IMR-90 (cell line): ENCODE data around the gene SRRM3. TPM values are rescaled to one million over a fixed set of nuclear protein-coding genes. Genes with fewer than 3 reads are reported as not detected.
"Not testable (repeated sequence)": the region's sequence is repeated elsewhere in the genome, so short reads cannot be mapped to it uniquely, and the experiment has no call there.

Source experiments
- ATAC-seq: fragments of 200-7000 bp; cut with Tn5 transposase; 2 replicates; pipeline ENCODE4 v1.9.1; 2020; ENCODE audit warnings: low read depth, mild to moderate bottlenecking, moderate library complexity
- BruUV-seq: library from RNA; stranded (reverse); fragments of 400-500 nt; replicated peaks from 2 replicates; lab custom pipeline; 2021; lab: Mats Ljungman, UMichigan
- CTCF ChIA-PET: fragments of 300-600 bp; formaldehyde crosslinking; extraction: SDS; loops from one replicate; lab custom pipeline; 2021; ENCODE audit warnings: antibody characterized with exemption; lab: Yijun Ruan, JAX
- POLR2A ChIA-PET: fragments of 300-600 bp; sonication (Branson Sonifier 250); formaldehyde crosslinking; loops from one replicate; lab custom pipeline; 2022; ENCODE audit warnings: antibody characterized with exemption; ENCODE audit not compliant: unreplicated experiment; lab: Charles Lee
- DNase-seq: peaks from one replicate; pipeline ENCODE4 v3.0.0; 2013
- H2AFZ ChIP-seq: replicated peaks from 2 replicates; pipeline ENCODE3; 2013; ENCODE audit warnings: low read length, mild to moderate bottlenecking; ENCODE audit not compliant: poor library complexity
- H2AK5ac ChIP-seq: 2 replicates; pipeline ENCODE4 v1.6.1; 2013; ENCODE audit warnings: low read depth, low read length, inconsistent platforms
- H2AK9ac ChIP-seq: replicated peaks from 2 replicates; pipeline ENCODE3; 2013; ENCODE audit warnings: mild to moderate bottlenecking, low read depth, low read length, moderate library complexity; ENCODE audit not compliant: poor library complexity
- H2BK120ac ChIP-seq: 2 replicates; pipeline ENCODE4 v1.6.1; 2013; ENCODE audit warnings: low read depth, low read length, inconsistent platforms
- H2BK15ac ChIP-seq: 3 replicates; pipeline ENCODE4 v1.6.1; 2013; ENCODE audit warnings: low read depth, low read length, inconsistent platforms
- H2BK20ac ChIP-seq: 2 replicates; pipeline ENCODE4 v1.6.1; 2013; ENCODE audit warnings: low read depth, mild to moderate bottlenecking, inconsistent platforms, low read length, moderate library complexity
- H2BK5ac ChIP-seq: 2 replicates; pipeline ENCODE4 v1.6.1; 2013; ENCODE audit warnings: mild to moderate bottlenecking, low read depth, low read length, inconsistent platforms; ENCODE audit not compliant: poor library complexity, severe bottlenecking
- H3K14ac ChIP-seq: replicated peaks from 2 replicates; pipeline ENCODE4 v1.6.1; 2013; ENCODE audit warnings: low read depth, low read length, inconsistent platforms
- H3K18ac ChIP-seq: 2 replicates; pipeline ENCODE4 v1.6.1; 2013; ENCODE audit warnings: low read depth, low read length, control low read depth
- H3K23ac ChIP-seq: 2 replicates; pipeline ENCODE4 v1.6.1; 2013; ENCODE audit warnings: low read depth, low read length, inconsistent platforms
- H3K27ac ChIP-seq: 2 replicates; pipeline ENCODE4 v1.5.1; 2013; ENCODE audit warnings: mild to moderate bottlenecking, control low read depth, low read length; ENCODE audit not compliant: insufficient read depth
- H3K27me3 ChIP-seq: 2 replicates; pipeline ENCODE4 v1.6.1; 2013; ENCODE audit warnings: low read length; ENCODE audit not compliant: control insufficient read depth, insufficient read depth
- H3K36me3 ChIP-seq: 2 replicates; pipeline ENCODE4 v1.6.1; 2013; ENCODE audit warnings: low read length, mixed read lengths; ENCODE audit not compliant: control insufficient read depth, insufficient read depth
- H3K4ac ChIP-seq: 2 replicates; pipeline ENCODE4 v1.6.1; 2013; ENCODE audit warnings: low read depth, low read length, inconsistent platforms
- H3K4me1 ChIP-seq: 2 replicates; pipeline ENCODE4 v1.6.1; 2013; ENCODE audit warnings: low read length, mixed read lengths; ENCODE audit not compliant: control insufficient read depth, insufficient read depth
- H3K4me2 ChIP-seq: 2 replicates; pipeline ENCODE4 v1.6.1; 2013; ENCODE audit warnings: low read depth, mild to moderate bottlenecking, control low read depth, low read length, moderate library complexity
- H3K4me3 ChIP-seq: 2 replicates; pipeline ENCODE4 v1.5.1; 2013; ENCODE audit warnings: low read depth, mild to moderate bottlenecking, control low read depth, low read length, moderate library complexity; ENCODE audit not compliant: insufficient read depth
- H3K56ac ChIP-seq: 2 replicates; pipeline ENCODE4 v1.6.1; 2013; ENCODE audit warnings: low read length, inconsistent platforms; ENCODE audit not compliant: insufficient read depth; ENCODE audit errors: extremely low read depth
- H3K79me1 ChIP-seq, 2 experiments: 2 replicates each; pipeline ENCODE4 v1.6.1; 2013; ENCODE audit warnings: low read length in 2 of 2, inconsistent platforms in 1 of 2, low read depth in 1 of 2
- H3K9ac ChIP-seq: 2 replicates; pipeline ENCODE4 v1.6.1; 2013; ENCODE audit warnings: low read depth, low read length, control low read depth
- H3K9me1 ChIP-seq: 2 replicates; pipeline ENCODE4 v1.6.1; 2013; ENCODE audit warnings: low read length, inconsistent platforms; ENCODE audit not compliant: insufficient read depth
- H3K9me3 ChIP-seq: 2 replicates; pipeline ENCODE4 v1.6.1; 2013; ENCODE audit warnings: low read length; ENCODE audit not compliant: control insufficient read depth, insufficient read depth
- H4K20me1 ChIP-seq: 2 replicates; pipeline ENCODE4 v1.6.1; 2013; ENCODE audit warnings: low read length, inconsistent platforms; ENCODE audit not compliant: insufficient read depth
- H4K5ac ChIP-seq: 2 replicates; pipeline ENCODE4 v1.6.1; 2013; ENCODE audit warnings: mild to moderate bottlenecking, low read depth, low read length, control low read depth
- H4K8ac ChIP-seq, 2 experiments: 2 replicates each; pipeline ENCODE4 v1.6.1; 2013; ENCODE audit warnings: low read depth in 2 of 2, low read length in 2 of 2, control low read depth in 1 of 2, inconsistent platforms in 1 of 2
- H4K91ac ChIP-seq: 2 replicates; pipeline ENCODE4 v1.6.1; 2013; ENCODE audit warnings: low read depth, low read length, inconsistent platforms; ENCODE audit not compliant: insufficient read depth
- WGBS, 2 experiments: methylation state at CpG; one replicate each; pipeline versions ENCODE4 v1.1.5 to v1.1.7; 2013; ENCODE audit warnings: missing lambda C conversion rate in 2 of 2; ENCODE audit not compliant: insufficient read length in 1 of 2; ENCODE audit errors: extremely low coverage in 2 of 2; 5-methylcytosine and 5-hydroxymethylcytosine counted together
- dilution Hi-C: fragments of 300-500 bp; cut with HindIII; formaldehyde crosslinking; loops from one replicate; pipeline ENCODE4 v1.14.3; 2018; ENCODE audit warnings: low sequenced_read_pairs; ENCODE audit not compliant: unreplicated experiment
- in situ Hi-C: fragments of 300-500 bp; cut with MboI; formaldehyde crosslinking; loops from 3 replicates; pipeline ENCODE4 v1.14.3; 2019; ENCODE audit warnings: low sequenced_read_pairs, inconsistent platforms, mixed read lengths
- intact Hi-C: fragments of 100-400 bp; cut with micrococcal nuclease; formaldehyde crosslinking; loops from 2 replicates; pipeline ENCODE4 v1.10.0; 2022
- polyA plus RNA-seq, 3 experiments: library from polyadenylated mRNA; depleted of rRNA; stranded (reverse); fragments of >200 nt; gene quantifications; 2 replicates each; pipeline ENCODE4 v1.2.3, GENCODE V29; 2012; ENCODE audit warnings: low replicate concordance in 1 of 3
- total RNA-seq: library from RNA; depleted of rRNA; stranded (reverse); fragments of >200 nt; gene quantifications from 2 replicates; pipeline ENCODE4 v1.2.3, GENCODE V29; 2012

The SRRM3 gene
- total and polyA plus RNA-seq, 2 of the 4 experiments (the other 2 are of a cell fraction): 0.18 to 2.5 TPM

DNA sequence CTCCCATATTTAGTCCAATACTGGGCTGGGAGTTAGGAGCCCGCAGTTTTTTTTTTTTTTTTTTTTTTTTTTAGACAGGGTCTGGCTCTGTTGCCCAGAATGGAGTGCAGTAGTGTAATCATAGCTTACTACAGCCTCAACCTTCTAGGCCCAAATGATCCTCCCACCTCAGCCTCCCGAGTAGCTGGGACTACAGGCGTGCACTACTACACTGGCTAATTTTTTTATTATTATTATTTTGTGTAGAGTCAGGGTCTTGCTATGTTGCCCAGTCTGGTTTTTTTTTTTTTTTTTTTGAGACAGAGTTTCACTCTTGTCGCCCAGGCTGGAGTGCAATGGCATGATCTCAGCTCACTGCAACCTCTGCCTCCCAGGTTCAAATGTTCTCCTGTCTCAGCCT lies 13.7 kb downstream of the SRRM3 start:
- POLR2A ChIA-PET, H2AFZ ChIP-seq, in situ Hi-C loops, H3K9me1 ChIP-seq, H2BK5ac ChIP-seq, H3K27ac ChIP-seq, H3K23ac ChIP-seq, H3K9me3 ChIP-seq, H3K4me2 ChIP-seq, H3K36me3 ChIP-seq, H3K56ac ChIP-seq, H4K5ac ChIP-seq, H3K4me1 ChIP-seq, H3K9ac ChIP-seq, DNase-seq, H3K4ac ChIP-seq, H3K18ac ChIP-seq, dilution Hi-C loops, H2BK15ac ChIP-seq, H3K79me1 ChIP-seq, H3K4me3 ChIP-seq, H3K14ac ChIP-seq, ATAC-seq, H2BK20ac ChIP-seq, H4K8ac ChIP-seq, H2BK120ac ChIP-seq, intact Hi-C loops, H4K20me1 ChIP-seq, H2AK9ac ChIP-seq, BruUV-seq, H4K91ac ChIP-seq, H2AK5ac ChIP-seq: not testable (repeated sequence)
- H3K27me3 ChIP-seq: peaks cover 39% of the 10 kb centered on the region
- no CpG with 5 or more reads among the region's 4 CpGs for WGBS, 2 experiments
- CTCF ChIA-PET: interaction anchor here (0.7 kb wide), 1 partner anchor 107 kb away, joined by 3 read pairs; no protein-coding TSS in a partner anchor
